Measurements from ENCODE around the gene TBC1D22A.

- no peak for TF ChIP-seq EZH2 (IDR thresholded peaks at IDR 0.05; ENCODE audit: low read length)
- no peak for TF ChIP-seq CTCF (optimal IDR thresholded peaks at IDR 0.05 in 1 of 3, IDR thresholded peaks at IDR 0.05 in 1 of 3, conservative IDR thresholded peaks at IDR 0.05 in 1 of 3; ENCODE audit: extremely low read depth in 1 of 3, insufficient read depth in 2 of 3, low read length in 3 of 3)
Measured at GRCh38 chr22:47176573-47177333, 414.3 kb downstream of the TBC1D22A start.

All from keratinocyte (primary cell).